SK-N-SH treated with all-trans-retinoic acid at 6 μM for 48 hours (cell line): Measurements from ENCODE around the gene NAP1L4.

Experiments
- ARNTL ChIP-seq: fragments of 450-650 bp; formaldehyde crosslinking; IDR thresholded peaks from 2 replicates; pipeline ENCODE4 v1.5.0; 2020; ENCODE audit warnings: low read depth, mild to moderate bottlenecking, moderate library complexity, borderline replicate concordance
- CSDC2 ChIP-seq: fragments of 250-450 bp; sonication (Bioruptor Pico); IDR thresholded peaks from 2 replicates; pipeline ENCODE4 v1.5.0; 2020; ENCODE audit warnings: mild to moderate bottlenecking, moderate library complexity
- ESRRG ChIP-seq: fragments of 250-450 bp; sonication (Bioruptor Pico); IDR thresholded peaks from 2 replicates; pipeline ENCODE4 v1.6.1; 2021; ENCODE audit warnings: mild to moderate bottlenecking
- PPARA ChIP-seq: fragments of 250-450 bp; sonication (Bioruptor Pico); IDR thresholded peaks from 2 replicates; pipeline ENCODE4 v1.5.0; 2020; ENCODE audit warnings: mild to moderate bottlenecking, borderline replicate concordance
- RARB ChIP-seq: fragments of 250-450 bp; sonication (Bioruptor Pico); IDR thresholded peaks from 2 replicates; pipeline ENCODE4 v1.8.0; 2021; ENCODE audit warnings: mild to moderate bottlenecking, moderate library complexity
- ZC3H10 ChIP-seq: fragments of 250-450 bp; sonication (Bioruptor Pico); IDR thresholded peaks from 2 replicates; pipeline ENCODE4 v1.5.1; 2021; ENCODE audit warnings: mild to moderate bottlenecking, moderate library complexity
- ZFP3 ChIP-seq: fragments of 250-450 bp; sonication (Bioruptor Pico); IDR thresholded peaks from 2 replicates; pipeline ENCODE4 v1.5.0; 2020; ENCODE audit warnings: mild to moderate bottlenecking, moderate library complexity
- ZFP30 ChIP-seq: fragments of 450-650 bp; formaldehyde crosslinking; IDR thresholded peaks from 2 replicates; pipeline ENCODE4 v1.5.0; 2022; ENCODE audit warnings: mild to moderate bottlenecking, moderate library complexity
- ZNF565 ChIP-seq: fragments of 450-650 bp; formaldehyde crosslinking; conservative IDR thresholded peaks from 2 replicates; pipeline ENCODE4 v1.5.0; 2020; ENCODE audit warnings: low read depth, mild to moderate bottlenecking, moderate library complexity
- ZNF70 ChIP-seq: fragments of 450-650 bp; formaldehyde crosslinking; IDR thresholded peaks from 2 replicates; pipeline ENCODE4 v1.5.0; 2020; ENCODE audit warnings: mild to moderate bottlenecking, moderate library complexity
- ZNF8 ChIP-seq: fragments of 450-650 bp; formaldehyde crosslinking; IDR thresholded peaks from 2 replicates; pipeline ENCODE4 v1.5.0; 2020; ENCODE audit warnings: mild to moderate bottlenecking, moderate library complexity
- TF ChIP-seq, protein P1 (sequence below): fragments of 250-450 bp; sonication (Bioruptor Pico); IDR thresholded peaks from 2 replicates; pipeline ENCODE4 v1.8.0; 2021; ENCODE audit warnings: low read depth, mild to moderate bottlenecking, moderate library complexity, borderline replicate concordance
- TF ChIP-seq, protein P2 (sequence below): fragments of 250-450 bp; sonication (Bioruptor Pico); IDR thresholded peaks from 2 replicates; pipeline ENCODE4 v1.8.0; 2020; ENCODE audit warnings: mild to moderate bottlenecking, moderate library complexity, borderline replicate concordance
- TF ChIP-seq, protein P3 (sequence below): fragments of 250-450 bp; sonication (Bioruptor Pico); IDR thresholded peaks from 2 replicates; pipeline ENCODE4 v1.5.1; 2020; ENCODE audit warnings: low read depth, mild to moderate bottlenecking, moderate library complexity

DNA sequence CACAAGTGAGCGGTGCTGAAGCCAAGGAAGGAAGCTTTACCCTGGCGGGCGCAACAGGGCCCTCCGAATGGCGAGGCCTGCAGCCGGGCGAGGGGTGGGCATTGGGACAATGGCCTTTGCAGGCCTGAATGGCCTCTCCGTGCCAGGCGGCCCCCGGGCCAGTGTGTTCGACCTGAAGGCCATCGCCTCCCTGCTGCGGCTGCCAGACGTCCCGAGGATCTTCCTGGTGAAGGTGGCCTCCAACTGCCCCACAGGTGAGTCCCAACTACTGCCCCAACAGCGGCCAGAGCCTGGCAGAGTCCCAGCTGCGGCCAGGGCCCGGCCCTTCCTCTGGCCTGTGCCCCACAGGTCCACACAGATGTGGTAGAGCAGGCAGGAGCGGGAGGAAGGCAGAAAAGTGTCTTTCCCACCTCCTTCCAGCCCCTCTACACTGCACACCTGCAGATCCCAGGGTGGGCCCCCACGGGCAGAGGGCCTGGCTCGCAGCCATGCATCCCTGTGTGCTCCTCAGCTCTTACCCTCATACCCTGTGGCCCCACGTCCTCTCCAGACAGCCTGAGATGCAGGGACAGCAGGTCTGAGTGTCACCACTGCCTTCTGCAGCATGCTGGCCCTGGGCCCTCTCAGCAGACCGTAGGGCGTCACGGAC lies 74.2 kb downstream of the NAP1L4 start:
- TF ChIP-seq ZFP3 (CRISPR knock-in tag) (no peak), ARNTL (no peak), ZC3H10 (CRISPR knock-in tag) (no peak), RARB (CRISPR knock-in tag) (no peak), ZNF565 (no peak), PPARA (CRISPR knock-in tag) (no peak), ZNF70 (no peak), ESRRG (CRISPR knock-in tag) (no peak), ZFP30 (CRISPR knock-in tag) (no peak), CSDC2 (CRISPR knock-in tag) (no peak), ZNF8 (CRISPR knock-in tag) (no peak)
- TF ChIP-seq, protein P1, sequence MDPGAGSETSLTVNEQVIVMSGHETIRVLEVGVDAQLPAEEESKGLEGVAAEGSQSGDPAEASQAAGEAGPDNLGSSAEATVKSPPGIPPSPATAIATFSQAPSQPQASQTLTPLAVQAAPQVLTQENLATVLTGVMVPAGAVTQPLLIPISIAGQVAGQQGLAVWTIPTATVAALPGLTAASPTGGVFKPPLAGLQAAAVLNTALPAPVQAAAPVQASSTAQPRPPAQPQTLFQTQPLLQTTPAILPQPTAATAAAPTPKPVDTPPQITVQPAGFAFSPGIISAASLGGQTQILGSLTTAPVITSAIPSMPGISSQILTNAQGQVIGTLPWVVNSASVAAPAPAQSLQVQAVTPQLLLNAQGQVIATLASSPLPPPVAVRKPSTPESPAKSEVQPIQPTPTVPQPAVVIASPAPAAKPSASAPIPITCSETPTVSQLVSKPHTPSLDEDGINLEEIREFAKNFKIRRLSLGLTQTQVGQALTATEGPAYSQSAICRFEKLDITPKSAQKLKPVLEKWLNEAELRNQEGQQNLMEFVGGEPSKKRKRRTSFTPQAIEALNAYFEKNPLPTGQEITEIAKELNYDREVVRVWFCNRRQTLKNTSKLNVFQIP (CRISPR knock-in tag), result no peak
- TF ChIP-seq, protein P2, sequence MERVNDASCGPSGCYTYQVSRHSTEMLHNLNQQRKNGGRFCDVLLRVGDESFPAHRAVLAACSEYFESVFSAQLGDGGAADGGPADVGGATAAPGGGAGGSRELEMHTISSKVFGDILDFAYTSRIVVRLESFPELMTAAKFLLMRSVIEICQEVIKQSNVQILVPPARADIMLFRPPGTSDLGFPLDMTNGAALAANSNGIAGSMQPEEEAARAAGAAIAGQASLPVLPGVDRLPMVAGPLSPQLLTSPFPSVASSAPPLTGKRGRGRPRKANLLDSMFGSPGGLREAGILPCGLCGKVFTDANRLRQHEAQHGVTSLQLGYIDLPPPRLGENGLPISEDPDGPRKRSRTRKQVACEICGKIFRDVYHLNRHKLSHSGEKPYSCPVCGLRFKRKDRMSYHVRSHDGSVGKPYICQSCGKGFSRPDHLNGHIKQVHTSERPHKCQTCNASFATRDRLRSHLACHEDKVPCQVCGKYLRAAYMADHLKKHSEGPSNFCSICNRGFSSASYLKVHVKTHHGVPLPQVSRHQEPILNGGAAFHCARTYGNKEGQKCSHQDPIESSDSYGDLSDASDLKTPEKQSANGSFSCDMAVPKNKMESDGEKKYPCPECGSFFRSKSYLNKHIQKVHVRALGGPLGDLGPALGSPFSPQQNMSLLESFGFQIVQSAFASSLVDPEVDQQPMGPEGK (CRISPR knock-in tag), result no peak
- TF ChIP-seq, protein P3, sequence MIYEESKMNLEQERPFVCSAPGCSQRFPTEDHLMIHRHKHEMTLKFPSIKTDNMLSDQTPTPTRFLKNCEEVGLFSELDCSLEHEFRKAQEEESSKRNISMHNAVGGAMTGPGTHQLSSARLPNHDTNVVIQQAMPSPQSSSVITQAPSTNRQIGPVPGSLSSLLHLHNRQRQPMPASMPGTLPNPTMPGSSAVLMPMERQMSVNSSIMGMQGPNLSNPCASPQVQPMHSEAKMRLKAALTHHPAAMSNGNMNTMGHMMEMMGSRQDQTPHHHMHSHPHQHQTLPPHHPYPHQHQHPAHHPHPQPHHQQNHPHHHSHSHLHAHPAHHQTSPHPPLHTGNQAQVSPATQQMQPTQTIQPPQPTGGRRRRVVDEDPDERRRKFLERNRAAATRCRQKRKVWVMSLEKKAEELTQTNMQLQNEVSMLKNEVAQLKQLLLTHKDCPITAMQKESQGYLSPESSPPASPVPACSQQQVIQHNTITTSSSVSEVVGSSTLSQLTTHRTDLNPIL (CRISPR knock-in tag), result no peak
